ENCODE results near the gene MGAT4A.

Gene MGAT4A

GRCh38 chr2:98731041-98731893 lies at the start of gene MGAT4A:
TSS of gene MGAT4A (minus strand) at chr2:98731132. CDS start at chr2:98726332, 4,800 bp downstream.
- DNase-seq (ENCODE audit: low read depth in 3 of 3, low spot score in 1 of 3), result peak; percentile 45 to 63 (median 60)

GRCh38 chr2:98778741-98779483 lies 48.0 kb upstream of the MGAT4A start:
- no peak for DNase-seq (ENCODE audit: low read depth in 3 of 3, low spot score in 1 of 3)

GRCh38 chr2:98778151-98778550 lies 47.2 kb upstream of the MGAT4A start:
- DNase-seq (ENCODE audit: low read depth in 3 of 3, low spot score in 1 of 3), result no peak

- no peak for DNase-seq (ENCODE audit: low read depth in 3 of 3, low spot score in 1 of 3)
Observed at GRCh38 chr2:98777710-98778109, 46.8 kb upstream of the MGAT4A start.

GRCh38 chr2:98777076-98777475 lies 46.1 kb upstream of the MGAT4A start:
- DNase-seq (ENCODE audit: low read depth in 3 of 3, low spot score in 1 of 3), result no peak

- no peak for DNase-seq (ENCODE audit: low read depth in 3 of 3, low spot score in 1 of 3)
Observed at GRCh38 chr2:98776136-98776535, 45.2 kb upstream of the MGAT4A start.

GRCh38 chr2:98775146-98775986 lies 44.4 kb upstream of the MGAT4A start:
- DNase-seq (ENCODE audit: low read depth in 3 of 3, low spot score in 1 of 3), result no peak

GRCh38 chr2:98773907-98774306 lies 43.0 kb upstream of the MGAT4A start:
- no peak for DNase-seq (ENCODE audit: low read depth in 3 of 3, low spot score in 1 of 3)

GRCh38 chr2:98773169-98773568 lies 42.2 kb upstream of the MGAT4A start:
- no peak for DNase-seq (ENCODE audit: low read depth in 3 of 3, low spot score in 1 of 3)

- DNase-seq (ENCODE audit: low read depth in 3 of 3, low spot score in 1 of 3), result no peak
Observed at GRCh38 chr2:98772536-98772935, 41.6 kb upstream of the MGAT4A start.

- DNase-seq (ENCODE audit: low read depth in 3 of 3, low spot score in 1 of 3), result peak; percentile 15 to 38 (median 34)
Observed at GRCh38 chr2:98771721-98772524, 41.0 kb upstream of the MGAT4A start.

- no peak for DNase-seq (ENCODE audit: low read depth in 3 of 3, low spot score in 1 of 3)
Observed at GRCh38 chr2:98771264-98771663, 40.3 kb upstream of the MGAT4A start.

- no peak for DNase-seq (ENCODE audit: low read depth in 3 of 3, low spot score in 1 of 3)
Observed at GRCh38 chr2:98769784-98770183, 38.9 kb upstream of the MGAT4A start.

- no peak for DNase-seq (ENCODE audit: low read depth in 3 of 3, low spot score in 1 of 3)
Observed at GRCh38 chr2:98769114-98769476, 38.2 kb upstream of the MGAT4A start.

GRCh38 chr2:98768384-98769113 lies 37.6 kb upstream of the MGAT4A start:
- no peak for DNase-seq (ENCODE audit: low read depth in 3 of 3, low spot score in 1 of 3)

GRCh38 chr2:98764499-98764898 lies 33.6 kb upstream of the MGAT4A start:
- DNase-seq (ENCODE audit: low read depth in 3 of 3, low spot score in 1 of 3), result no peak

GRCh38 chr2:98763209-98763951 lies 32.4 kb upstream of the MGAT4A start:
- DNase-seq (ENCODE audit: low read depth in 3 of 3, low spot score in 1 of 3), result no peak

GRCh38 chr2:98761909-98762308 lies 31.0 kb upstream of the MGAT4A start:
- DNase-seq (ENCODE audit: low read depth in 3 of 3, low spot score in 1 of 3), result no peak

GRCh38 chr2:98761267-98761781 lies 30.4 kb upstream of the MGAT4A start:
- DNase-seq (ENCODE audit: low read depth in 3 of 3, low spot score in 1 of 3), result peak; percentile 35 to 60 (median 41)
